ENCODE measurements around the gene ZFHX2. TPM values are rescaled to one million over a fixed set of nuclear protein-coding genes. Genes with fewer than 3 reads are reported as not detected.

ZFHX2 gene
- total RNA-seq, 1 donor from 2014 or later = 3.1 TPM

DNA sequence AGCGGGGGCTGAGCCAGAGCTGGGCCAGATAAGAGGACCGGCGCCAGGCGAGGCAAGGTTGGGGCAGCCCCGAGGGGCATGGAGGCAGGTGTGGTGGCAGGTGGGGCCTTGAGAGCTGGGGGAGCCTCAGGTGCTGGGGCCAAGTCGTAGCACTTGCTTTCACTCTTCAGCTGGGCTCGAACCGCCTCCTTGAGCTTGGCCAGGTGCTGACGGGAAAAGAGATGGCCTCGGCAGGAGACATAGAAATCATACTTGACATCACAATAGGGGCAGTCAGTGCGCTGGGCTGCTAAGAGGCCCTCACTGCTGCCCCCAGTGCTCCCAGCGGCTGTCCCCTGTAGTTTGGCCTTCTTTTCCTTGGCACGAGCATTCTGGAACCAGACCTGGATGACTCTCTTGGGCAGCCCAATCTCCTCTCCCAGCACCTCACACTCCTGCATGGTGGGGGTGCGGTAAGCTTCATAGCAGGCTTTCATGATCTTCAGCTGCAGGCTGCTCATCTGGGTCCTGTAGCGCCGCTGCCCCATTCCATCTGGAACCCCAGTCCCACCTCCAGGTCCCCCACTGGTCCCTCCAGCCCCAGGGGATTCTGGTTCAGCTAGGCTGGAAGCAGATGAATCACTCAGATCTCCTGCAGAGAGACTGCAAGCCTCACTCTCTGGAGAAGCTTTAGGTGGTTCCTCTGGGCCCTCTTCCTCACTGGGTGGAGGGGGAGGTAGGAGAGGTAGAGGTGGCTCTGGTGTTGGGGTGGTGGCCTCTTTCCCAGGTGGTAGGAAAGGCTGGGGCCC lies 28.1 kb downstream of the ZFHX2 start:
- no peak for DNase-seq (ENCODE audit: low spot score)

DNA sequence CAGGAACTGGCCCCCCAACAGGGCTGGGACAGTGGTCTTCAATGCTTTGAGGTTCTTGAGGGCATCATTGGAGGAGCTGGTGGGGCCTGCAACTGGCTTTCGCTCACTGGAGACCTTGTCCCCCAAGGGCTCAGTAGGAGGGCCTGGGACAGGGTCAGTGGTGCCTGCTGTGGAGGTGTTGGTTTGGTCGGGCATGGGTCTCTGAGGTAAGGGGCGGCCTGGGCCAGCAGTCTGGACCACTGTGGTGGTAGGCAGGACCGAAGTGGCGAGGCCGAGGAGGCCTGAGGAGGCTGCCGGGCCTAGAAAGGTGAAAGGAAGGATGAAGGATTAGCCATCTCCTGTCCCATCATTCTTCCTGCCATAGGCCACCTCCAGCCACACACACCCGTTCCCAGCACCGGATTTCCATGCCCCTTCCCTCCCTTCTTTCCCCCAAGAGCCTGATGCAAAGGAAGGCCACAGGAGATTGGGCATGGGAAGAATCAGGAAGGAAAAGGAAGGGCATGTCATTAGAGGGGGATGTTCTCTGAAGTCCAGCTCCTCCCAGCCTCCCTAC lies 28.8 kb downstream of the ZFHX2 start:
- DNase-seq (ENCODE audit: low spot score) = no peak

GRCh38 chr14:23521785-23522640 lies 29.6 kb downstream of the ZFHX2 start:
- DNase-seq (ENCODE audit: low spot score) = no peak

DNA sequence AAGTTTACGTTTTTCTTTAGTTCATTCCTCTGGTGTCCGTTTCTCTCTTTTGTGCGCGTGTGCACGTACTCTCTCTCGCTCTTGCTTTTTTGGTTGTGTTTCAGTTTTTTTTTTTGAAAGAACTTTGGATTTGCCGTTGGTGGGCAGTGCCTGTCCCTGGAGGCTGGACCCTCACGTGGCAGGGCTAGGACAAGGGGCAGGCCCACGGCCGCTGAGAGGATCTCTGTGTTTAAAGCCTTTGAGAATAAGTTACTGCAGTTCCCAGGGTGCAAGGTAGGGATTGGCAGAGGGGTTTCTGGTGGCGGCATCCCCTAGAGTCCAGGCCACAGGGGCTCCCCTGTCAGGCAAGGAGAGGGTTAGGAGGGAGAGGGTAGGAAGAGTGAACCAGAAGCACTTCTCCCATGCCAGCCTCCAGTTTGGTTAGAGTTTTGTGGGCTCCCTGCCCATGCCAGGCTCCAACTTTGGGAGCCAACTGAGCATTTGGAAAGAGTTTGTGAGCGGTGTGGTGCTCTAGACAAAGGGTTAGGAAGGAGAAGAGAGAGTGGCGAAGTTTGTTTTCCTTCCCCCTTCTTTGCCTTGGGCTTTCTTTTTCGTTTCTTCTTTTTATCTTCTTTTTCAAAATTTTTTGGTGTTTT lies 30.5 kb downstream of the ZFHX2 start:
- no peak for DNase-seq (ENCODE audit: low spot score)

GRCh38 chr14:23518709-23519108 lies 32.9 kb downstream of the ZFHX2 start:
- DNase-seq (ENCODE audit: low spot score) = no peak

DNA sequence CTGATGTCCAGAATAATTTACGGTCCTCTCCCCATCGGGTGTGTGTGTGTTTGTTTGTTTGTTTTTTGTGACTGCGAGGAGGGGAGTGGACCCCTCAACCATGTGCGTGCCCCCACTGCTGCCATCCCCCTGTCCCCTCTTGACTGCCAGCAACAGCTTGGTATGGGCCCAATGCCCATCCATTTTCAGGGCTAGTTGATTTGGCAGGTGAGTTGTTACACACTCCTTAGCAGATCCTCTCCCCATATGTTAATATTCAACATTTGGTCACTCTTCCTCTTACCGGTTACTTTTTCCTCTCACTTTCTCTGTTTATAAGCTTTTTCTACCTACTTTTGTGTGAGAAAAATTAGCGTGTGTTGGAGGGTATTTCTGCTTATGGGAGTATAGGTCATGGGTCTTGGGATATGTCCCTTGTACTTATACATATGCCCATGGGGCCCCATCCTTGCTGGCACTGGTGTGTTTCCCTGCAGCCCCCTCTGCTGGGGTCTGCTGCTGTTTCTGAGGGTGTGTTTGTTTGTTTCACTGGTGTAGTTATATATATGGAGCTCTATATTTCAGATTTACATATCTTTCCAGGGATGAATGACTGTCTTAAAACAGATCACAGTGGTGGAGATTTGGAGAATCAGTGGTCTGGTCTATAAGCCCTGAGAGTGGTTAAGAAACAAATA lies 33.8 kb downstream of the ZFHX2 start:
- DNase-seq (ENCODE audit: low spot score) = no peak

DNA sequence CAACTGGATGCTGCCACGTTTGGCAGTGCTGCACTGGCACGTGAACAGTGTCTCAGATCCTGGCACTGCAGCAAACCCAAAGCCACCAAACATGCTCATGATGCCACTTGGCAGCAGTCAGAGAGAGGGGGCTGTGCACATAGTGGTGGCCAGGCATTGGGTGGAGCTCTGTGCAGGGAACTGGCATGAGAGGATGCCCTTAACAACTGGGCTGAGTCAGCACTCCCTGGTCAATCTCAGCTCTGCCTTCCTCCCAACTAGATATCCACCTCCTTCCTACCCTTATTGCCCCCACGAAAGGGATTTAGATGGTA lies 37.0 kb downstream of the ZFHX2 start:
- DNase-seq (ENCODE audit: low spot score) = no peak

DNA sequence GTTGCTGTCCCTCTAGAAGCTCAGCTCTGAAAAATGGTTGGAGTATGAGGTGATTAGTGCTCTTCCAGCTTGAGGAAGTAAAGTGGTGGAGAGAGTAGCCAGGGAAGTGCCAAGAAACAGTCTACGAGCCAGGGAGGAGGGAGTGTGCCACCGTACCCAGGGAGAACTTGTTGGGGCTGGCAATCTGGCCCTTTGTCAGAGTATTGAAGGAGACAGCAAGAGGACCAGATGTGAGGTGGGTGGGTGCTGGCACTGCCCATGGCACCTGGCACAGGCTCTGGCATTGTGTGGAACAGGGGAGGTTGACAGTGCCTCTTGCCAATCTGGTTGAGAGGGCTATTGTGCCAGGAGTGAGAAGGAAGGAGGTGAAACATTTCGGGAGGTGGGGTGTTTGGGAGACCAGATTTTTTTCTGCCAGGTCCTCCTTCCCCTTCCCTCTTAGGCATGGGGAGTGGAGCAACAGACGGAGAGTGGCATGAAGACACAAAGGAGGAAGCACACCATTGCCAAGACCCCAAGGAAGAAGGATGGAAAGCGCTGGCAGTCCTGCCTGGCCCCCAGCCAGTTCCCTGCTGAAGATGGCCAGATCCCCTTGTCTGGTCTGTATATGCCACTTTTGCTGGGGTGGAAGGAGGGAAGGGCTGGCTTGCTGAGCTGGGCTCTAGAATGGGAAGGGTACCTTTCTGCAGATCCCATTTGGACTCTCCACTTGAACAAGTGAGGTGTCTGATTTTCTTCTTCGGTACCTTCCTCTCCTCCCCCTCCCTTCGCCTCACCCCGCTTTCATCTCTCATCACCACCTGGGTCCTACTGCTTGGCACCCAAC lies 37.5 kb downstream of the ZFHX2 start:
- DNase-seq (ENCODE audit: low spot score) = no peak

DNA sequence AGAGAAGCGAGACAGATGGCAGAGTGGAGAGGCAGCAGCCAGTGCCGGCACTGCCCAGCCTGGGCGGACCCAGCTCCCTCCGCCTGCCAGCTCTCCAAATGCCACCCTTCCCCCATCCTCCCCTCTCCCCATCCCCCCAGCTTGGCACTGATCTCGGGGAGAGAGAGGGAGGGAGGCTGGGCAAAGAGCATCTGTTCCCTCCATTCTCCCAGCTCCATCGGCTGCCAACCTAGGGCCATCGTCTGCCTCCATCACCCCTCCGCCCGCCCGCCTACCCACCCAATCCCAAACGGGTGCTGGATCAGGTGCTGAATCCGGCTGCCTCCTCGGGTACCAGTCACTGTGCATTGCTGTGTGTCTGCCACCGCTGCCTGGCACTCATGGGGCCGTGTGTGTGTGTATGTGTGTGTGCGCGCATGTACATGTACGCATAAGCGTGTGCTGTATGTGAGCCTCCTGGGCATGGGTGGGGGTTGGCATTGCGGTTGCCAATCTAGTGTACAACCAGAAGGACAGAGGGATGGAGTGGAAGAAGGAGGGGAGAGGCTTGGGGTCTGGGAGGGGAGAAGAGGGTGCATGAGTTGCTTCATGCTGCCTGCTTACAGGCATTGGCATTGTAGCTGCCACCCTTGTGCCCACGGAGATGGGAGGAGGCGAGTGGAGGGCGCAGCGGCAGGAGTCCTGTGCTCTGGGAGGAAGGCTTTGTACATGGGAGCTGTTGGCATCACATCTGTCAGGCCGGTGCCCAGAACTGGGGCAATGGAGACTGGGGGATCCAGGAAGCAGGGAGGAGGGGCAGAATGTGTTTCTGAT lies 38.4 kb downstream of the ZFHX2 start:
- no peak for DNase-seq (ENCODE audit: low spot score)

DNA sequence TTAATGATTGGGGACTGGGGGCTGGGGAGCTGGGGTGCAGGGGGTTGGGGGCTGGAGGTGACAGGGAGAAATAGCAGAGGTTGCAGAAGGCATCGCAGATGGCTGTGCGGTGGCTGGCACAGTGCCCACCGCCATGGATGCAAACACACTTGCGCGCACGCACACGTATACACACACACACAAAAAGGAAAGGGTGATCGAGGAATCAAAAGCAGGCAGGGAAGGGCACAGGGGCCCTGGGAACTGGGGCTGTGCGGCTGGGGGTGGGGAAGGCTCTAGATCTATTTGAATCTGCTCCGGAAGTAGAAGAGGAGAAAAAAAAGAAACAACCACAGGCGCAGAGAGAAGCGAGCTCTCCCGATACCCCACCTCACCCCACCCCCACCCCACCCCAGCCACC lies 39.4 kb downstream of the ZFHX2 start:
- no peak for DNase-seq (ENCODE audit: low spot score)

DNA sequence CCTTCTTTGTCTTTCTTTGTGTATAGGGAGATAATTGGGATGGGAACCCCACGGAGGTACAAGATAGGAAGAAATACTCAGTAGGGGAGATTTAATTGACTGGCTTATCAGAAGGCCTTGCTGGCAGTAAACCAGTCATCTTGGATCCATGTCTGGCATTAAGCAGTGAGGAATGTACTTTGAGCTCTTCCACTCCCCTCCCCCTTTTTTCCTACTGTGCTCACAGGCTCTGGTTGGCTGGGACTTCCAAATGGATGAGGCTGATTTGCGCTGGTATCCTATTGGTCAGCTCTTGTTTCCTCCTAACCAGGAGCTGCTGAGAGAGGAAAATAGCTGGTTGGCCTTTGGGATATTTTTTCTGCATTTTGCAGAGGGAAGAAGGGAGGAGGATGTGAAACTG lies 57.3 kb downstream of the ZFHX2 start:
- no peak for DNase-seq (ENCODE audit: low spot score)

DNA sequence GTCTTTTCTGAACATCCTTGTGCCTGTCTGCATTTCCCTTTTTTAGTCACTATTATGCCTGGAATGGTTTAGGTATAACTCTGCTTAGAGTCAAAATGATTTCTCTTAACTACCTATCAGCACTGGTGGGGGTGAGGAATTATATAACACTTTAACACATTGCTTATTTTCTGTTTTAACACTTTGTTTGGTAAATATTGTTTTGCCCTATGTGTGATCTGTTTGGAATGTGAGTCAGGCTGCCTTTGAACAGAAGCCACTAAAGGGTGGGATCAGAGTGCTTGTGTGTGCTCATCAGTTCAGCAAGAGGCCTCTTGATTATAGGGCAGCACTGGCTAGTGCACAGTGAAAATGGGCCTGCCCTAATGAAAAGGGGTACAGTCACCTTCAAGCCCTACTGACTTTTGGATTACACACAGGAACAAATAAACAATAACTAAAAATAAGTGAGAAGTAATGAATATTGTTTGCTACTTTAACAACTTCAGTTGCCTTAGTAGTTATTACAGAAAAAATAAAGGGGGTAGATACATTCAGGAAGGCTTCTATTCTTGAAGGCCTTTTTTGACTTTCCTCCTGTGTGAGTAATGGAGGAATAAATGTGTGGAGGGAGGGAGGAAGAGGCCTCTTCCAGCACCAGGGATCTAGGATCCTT lies 58.8 kb downstream of the ZFHX2 start:
- no peak for DNase-seq (ENCODE audit: low spot score)

DNA sequence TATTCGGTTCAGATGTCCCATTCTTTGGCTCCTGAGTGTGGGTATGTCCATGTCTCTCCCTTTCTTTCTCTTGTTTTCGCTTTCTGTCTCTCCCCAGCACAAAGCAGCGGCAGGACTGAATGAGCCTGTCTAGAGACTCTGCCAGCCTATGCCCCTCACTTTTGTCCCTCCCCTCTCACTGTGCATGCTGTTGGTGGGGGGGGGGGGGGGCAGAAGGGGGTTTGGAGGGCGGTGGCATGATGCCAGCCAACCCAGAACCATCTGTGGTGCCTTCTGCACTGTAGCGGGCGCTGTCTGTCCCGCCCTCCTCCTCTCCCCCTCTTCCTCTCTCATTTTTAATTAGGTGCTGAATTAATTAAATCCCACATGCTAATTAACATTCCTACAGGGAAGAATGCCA lies 64.3 kb downstream of the ZFHX2 start:
- no peak for DNase-seq (ENCODE audit: low spot score)

DNA sequence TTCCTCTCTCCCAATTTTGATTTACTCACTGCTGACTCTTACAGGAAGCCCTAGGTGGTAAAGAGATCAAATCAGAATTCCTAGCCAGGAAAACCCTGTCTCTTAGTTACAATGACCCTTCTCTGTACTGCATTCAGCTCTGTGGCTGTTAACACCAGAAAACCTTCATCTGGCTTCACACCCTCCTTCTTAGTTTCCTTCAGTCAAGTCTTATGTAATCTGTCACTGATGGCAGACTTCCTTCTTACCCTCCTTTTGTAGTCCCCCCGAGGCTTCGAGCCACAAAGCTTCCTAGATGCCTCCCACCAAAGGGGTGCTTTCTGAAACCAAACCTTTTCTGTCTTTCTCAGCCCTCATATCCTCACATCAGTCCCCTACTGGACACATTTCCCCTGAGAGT lies 65.5 kb downstream of the ZFHX2 start:
- DNase-seq (ENCODE audit: low spot score) = no peak

DNA sequence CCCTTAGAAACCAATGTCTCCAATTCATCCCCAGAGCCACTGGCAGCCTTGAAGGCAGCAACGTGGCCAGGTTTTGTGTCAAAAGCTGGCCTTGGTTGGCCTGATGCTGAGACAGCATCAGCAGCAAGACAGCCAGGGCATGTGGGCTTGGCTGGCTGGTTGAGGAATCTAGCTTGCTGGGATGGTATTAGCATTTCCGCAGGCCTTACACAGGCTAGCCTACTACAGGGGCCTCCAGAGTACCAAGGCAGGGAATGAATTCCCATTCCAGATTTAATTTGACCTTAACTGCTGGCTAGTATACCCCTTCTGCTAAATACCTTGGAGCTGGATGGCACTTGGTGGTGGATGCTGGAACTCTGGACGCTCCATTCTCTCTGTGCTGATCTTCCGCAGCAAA lies 66.2 kb downstream of the ZFHX2 start:
- DNase-seq (ENCODE audit: low spot score) = no peak

- DNase-seq (ENCODE audit: low spot score) = no peak
Observed at GRCh38 chr14:23483236-23483854, 68.2 kb downstream of the ZFHX2 start.

DNA sequence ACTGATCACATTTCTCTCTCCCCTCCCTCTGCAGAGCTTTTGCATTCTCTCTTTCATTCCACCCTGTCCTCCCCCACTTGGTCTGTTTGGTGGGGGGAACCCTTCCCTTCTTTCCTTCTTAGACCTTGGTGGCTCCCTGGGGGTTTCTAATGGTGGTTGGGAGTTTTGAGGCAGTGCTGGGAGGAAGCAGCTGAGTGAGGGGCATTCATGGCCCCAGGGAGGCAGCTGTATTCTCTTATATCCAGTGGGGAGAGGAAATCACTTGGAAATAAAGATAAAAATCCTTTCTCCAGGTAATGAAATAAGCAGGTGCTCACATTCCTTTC lies 68.8 kb downstream of the ZFHX2 start:
- DNase-seq (ENCODE audit: low spot score) = no peak

- DNase-seq (ENCODE audit: low spot score) = no peak
Observed at GRCh38 chr14:23481979-23482822, 69.4 kb downstream of the ZFHX2 start.
